Endothelial cell of umbilical vein (primary cell): ENCODE data around the gene ENO2. TPM values are rescaled to one million over a fixed set of nuclear protein-coding genes. Genes with fewer than 3 reads are reported as not detected.
A peak's percentile ranks its signal among the peaks of the same experiment; 100 is the strongest.

ENCODE experiments used
- BruUV-seq: library from RNA; stranded (reverse); fragments of 400-500 nt; replicated peaks from 2 replicates; lab custom pipeline; 2021; lab: Mats Ljungman, UMichigan
- CTCF ChIA-PET: fragments of 300-600, 350-600 bp; sonication (Branson Sonifier 250); formaldehyde crosslinking; loops from one replicate; lab custom pipeline; 2021; ENCODE audit warnings: antibody characterized with exemption, inconsistent platforms; lab: Charles Lee
- POLR2A ChIA-PET: fragments of 300-600, 350-600 bp; sonication (Branson Sonifier 250); formaldehyde crosslinking; loops from one replicate; lab custom pipeline; 2021; ENCODE audit warnings: antibody characterized with exemption, inconsistent platforms; lab: Charles Lee
- DNase-seq: peaks from one replicate; pipeline ENCODE4 v3.0.0-alpha.2; 2011; ENCODE audit warnings: low read depth, low spot score
- FAIRE-seq: peaks from 2 replicates; lab custom pipeline; 2011; peaks lifted over from hg19 to GRCh38; lab: Jason Lieb, UNC
- H2AFZ ChIP-seq: 2 replicates; pipeline ENCODE4 v1.6.0; 2012; ENCODE audit warnings: low read depth, low read length, control low read depth, inconsistent platforms
- H3K27ac ChIP-seq: 2 replicates; pipeline ENCODE4 v1.5.1; 2011; ENCODE audit warnings: low read depth, mild to moderate bottlenecking, control low read depth, low read length, moderate library complexity; ENCODE audit not compliant: insufficient read depth
- H3K27me3 ChIP-seq, 2 experiments: 2 replicates each; pipeline versions ENCODE4 v1.6.0 to v1.6.1; 2011; ENCODE audit warnings: low read length in 2 of 2, mixed read lengths in 1 of 2; ENCODE audit not compliant: control insufficient read depth in 2 of 2, insufficient read depth in 2 of 2
- H3K36me3 ChIP-seq, 2 experiments: 2 replicates in 1 of 2; 3 replicates in 1 of 2; pipeline ENCODE4 v1.5.1; 2011; ENCODE audit warnings: low read length in 2 of 2, mild to moderate bottlenecking in 1 of 2, moderate library complexity in 1 of 2; ENCODE audit not compliant: control insufficient read depth in 2 of 2, insufficient read depth in 2 of 2; ENCODE audit errors: extremely low read depth in 1 of 2
- H3K4me1 ChIP-seq: 3 replicates; pipeline ENCODE4 v1.5.1; 2011; ENCODE audit warnings: mild to moderate bottlenecking, low read length; ENCODE audit not compliant: control insufficient read depth, insufficient read depth; ENCODE audit errors: extremely low read depth
- H3K4me2 ChIP-seq: 2 replicates; pipeline ENCODE4 v1.6.1; 2011; ENCODE audit warnings: low read length, control low read depth, mixed read lengths; ENCODE audit not compliant: insufficient read depth
- H3K4me3 ChIP-seq, 3 experiments: fragments of 200-600 bp in 1 of 3; sonication (generic), shearing (Covaris generic) in 1 of 3; replicated peaks in 1 of 3; 2 replicates each; pipeline ENCODE4 v1.5.1; 2011 to 2016; ENCODE audit warnings: control low read depth in 3 of 3, low read length in 3 of 3, mild to moderate bottlenecking in 2 of 3, inconsistent platforms in 1 of 3, low read depth in 1 of 3, moderate library complexity in 1 of 3; ENCODE audit not compliant: insufficient read depth in 1 of 3
- H3K79me2 ChIP-seq: 2 replicates; pipeline ENCODE4 v1.6.0; 2012; ENCODE audit warnings: low read length, inconsistent platforms; ENCODE audit not compliant: control insufficient read depth, insufficient read depth
- H3K9ac ChIP-seq: replicated peaks from 2 replicates; pipeline ENCODE3; 2011; ENCODE audit warnings: low read length, control low read depth; ENCODE audit not compliant: insufficient read depth; ENCODE audit errors: extremely low read depth
- H3K9me1 ChIP-seq: replicated peaks from 3 replicates; pipeline ENCODE4 v1.6.0; 2011; ENCODE audit warnings: mild to moderate bottlenecking, low read length; ENCODE audit not compliant: control insufficient read depth, insufficient read depth; ENCODE audit errors: extremely low read depth
- H3K9me3 ChIP-seq: replicated peaks from 2 replicates; pipeline ENCODE4 v1.5.1; 2012; ENCODE audit warnings: low read length, inconsistent platforms; ENCODE audit not compliant: control insufficient read depth, insufficient read depth
- H4K20me1 ChIP-seq: replicated peaks from 2 replicates; pipeline ENCODE3; 2011; ENCODE audit warnings: mild to moderate bottlenecking, low read length; ENCODE audit not compliant: control insufficient read depth, insufficient read depth; ENCODE audit errors: extremely low read depth
- CTCF ChIP-seq, 2 donors: IDR thresholded peaks; 1 replicate in 1 of 2; 2 replicates in 1 of 2; pipeline ENCODE4 v1.5.1; 2011; ENCODE audit warnings: low read length in 2 of 2, mild to moderate bottlenecking in 2 of 2, moderate library complexity in 2 of 2, control low read depth in 1 of 2, inconsistent platforms in 1 of 2, low read depth in 1 of 2; ENCODE audit not compliant: insufficient read depth in 1 of 2; ENCODE audit errors: extremely low read depth in 1 of 2
- EZH2 ChIP-seq: IDR thresholded peaks from 2 replicates; pipeline ENCODE4 v1.6.1; 2012; ENCODE audit warnings: borderline replicate concordance, low read depth, mild to moderate bottlenecking, moderate library complexity, low read length, inconsistent platforms; ENCODE audit not compliant: severe bottlenecking
- GATA2 ChIP-seq: IDR thresholded peaks from 2 replicates; pipeline ENCODE4 v1.7.0; 2011; ENCODE audit warnings: low read depth, mild to moderate bottlenecking, moderate library complexity, mixed read lengths, low read length; ENCODE audit not compliant: insufficient read length, insufficient read depth
- JUN ChIP-seq: IDR thresholded peaks from 2 replicates; pipeline ENCODE4 v1.6.1; 2011; ENCODE audit warnings: borderline replicate concordance, low read depth; ENCODE audit not compliant: insufficient read length, insufficient read depth
- MYC ChIP-seq: IDR thresholded peaks from one replicate; pipeline ENCODE4 v1.6.1; 2011; ENCODE audit warnings: mild to moderate bottlenecking, low read depth, low read length
- POLR2A ChIP-seq: IDR thresholded peaks from 2 replicates; pipeline ENCODE4 v1.6.1; 2012; ENCODE audit warnings: low read depth, mild to moderate bottlenecking, control low read depth, low read length
- dilution Hi-C: fragments of 300-500 bp; cut with MboI; formaldehyde crosslinking; loops from one replicate; pipeline ENCODE4 v1.15.0; 2019; ENCODE audit warnings: low sequenced_read_pairs; ENCODE audit not compliant: extremely low pct_ligation_motif_present
- intact Hi-C: fragments of 100-400 bp; cut with micrococcal nuclease; formaldehyde crosslinking; loops from one replicate; pipeline ENCODE4 v1.10.0; 2022
- polyA plus RNA-seq, 4 experiments: library from polyadenylated mRNA; depleted of rRNA in 3 of 4; stranded (reverse) in 3 of 4; unstranded in 1 of 4; fragments of >200 nt; gene quantifications; 2 replicates each; pipeline versions ENCODE4 v1.2.1 to v1.2.3, GENCODE V29; 2011 to 2012; ENCODE audit warnings: missing spikeins in 1 of 4
- total RNA-seq: library from RNA; stranded (reverse); gene quantifications from 2 replicates; pipeline ENCODE4 v1.2.3, GENCODE V29; 2021
- TF ChIP-seq, protein P1 (sequence below): IDR thresholded peaks from 2 replicates; pipeline ENCODE4 v1.6.1; 2011; ENCODE audit not compliant: insufficient read depth, insufficient read length

The ENO2 gene
- total and polyA plus RNA-seq, 2 donors (not counting 3 experiments of a cell fraction or from before 2014, with no cell fraction given): 11.4 to 18.6 TPM

GRCh38 chr12:6961278-6961694 lies 46.9 kb downstream of the ENO2 start:
- Histone ChIP-seq H3K9me3 (no peaks in the 10 kb centered on the region), H3K79me2 (no peaks in the 10 kb centered on the region), H3K4me2 (no peak overlapping the region), H3K4me3 (no peak overlapping the region), H3K4me1 (peaks cover 18% of the 10 kb centered on the region), H2AFZ (peak overlapping the region; percentile 89), H3K27ac (peak overlapping the region; percentile 69), H3K27me3 (no peaks in the 10 kb centered on the region), H3K36me3 (peaks cover 7 to 10% of the 10 kb centered on the region in 2 experiments), H4K20me1 (no peaks in the 10 kb centered on the region), H3K9me1 (no peaks in the 10 kb centered on the region), H3K9ac (peak overlapping the region; percentile 28)
- intact Hi-C loops (no loop called here), dilution Hi-C loops (no loop called here)
- BruUV-seq: no TSS peak
- DNase-seq (no peak), FAIRE-seq (no peak)
- TF ChIP-seq EZH2 (no peak), JUN (peak; percentile 28), MYC (no peak), GATA2 (no peak), POLR2A (no peak)
- TF ChIP-seq, protein P1, sequence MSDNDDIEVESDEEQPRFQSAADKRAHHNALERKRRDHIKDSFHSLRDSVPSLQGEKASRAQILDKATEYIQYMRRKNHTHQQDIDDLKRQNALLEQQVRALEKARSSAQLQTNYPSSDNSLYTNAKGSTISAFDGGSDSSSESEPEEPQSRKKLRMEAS: no peak
- CTCF ChIA-PET: interaction anchor here (0.8 to 3.2 kb wide), 11 partner anchors 8 to 152 kb away, joined by 3 to 34 read pairs (median 6); partner anchors contain the start of genes C12orf57, PTPN6, RNU7-1 and SPSB2
- POLR2A ChIA-PET: interaction anchor here (1.5 kb wide), 1 partner anchor 18 kb away, joined by 5 read pairs; the partner anchor contains the start of genes C12orf57 and RNU7-1

- POLR2A ChIA-PET: interaction anchor here (0.6 to 1.5 kb wide), 2 partner anchors 18 to 95 kb away, joined by 3 to 5 read pairs; partner anchors contain the start of genes C12orf57, RNU7-1 and TPI1
- Histone ChIP-seq H3K4me1 (peaks cover 18% of the 10 kb centered on the region), H3K27me3 (no peaks in the 10 kb centered on the region), H2AFZ (peak overlapping the region; percentile 89), H3K9me1 (no peaks in the 10 kb centered on the region), H3K4me3 (no peak overlapping the region), H3K27ac (peak overlapping the region; percentile 69), H3K9me3 (no peaks in the 10 kb centered on the region), H3K36me3 (peaks cover 7 to 11% of the 10 kb centered on the region in 2 experiments), H3K9ac (peak overlapping the region; percentile 28), H3K79me2 (no peaks in the 10 kb centered on the region), H4K20me1 (no peaks in the 10 kb centered on the region), H3K4me2 (no peak overlapping the region)
- intact Hi-C loops: no loop called here
- TF ChIP-seq GATA2: no peak
- peak; percentile 57 to 59 for TF ChIP-seq CTCF (IDR thresholded peaks at IDR 0.05; ENCODE audit: extremely low read depth in 1 of 2, insufficient read depth in 1 of 2, low read depth in 1 of 2, low read length in 2 of 2)
- no peak for TF ChIP-seq EZH2
- BruUV-seq: no TSS peak
- DNase-seq (peak; percentile 61), FAIRE-seq (peak; percentile 78)
- dilution Hi-C loops: no loop called here
- CTCF ChIA-PET: interaction anchor here (0.8 to 3.2 kb wide), 12 partner anchors 9 to 151 kb away, joined by 3 to 34 read pairs (median 6); partner anchors contain the start of genes C12orf57, PTPN6, RNU7-1 and SPSB2
These were observed 47.4 kb downstream of the ENO2 start for GRCh38 chr12:6961695-6962284.
